RWPE2 (cell line): ENCODE data around the gene BRD4.

Experiments
- ATAC-seq: fragments of 200-7000 bp; cut with Tn5 transposase; 3 replicates; pipeline ENCODE4 v1.9.1; 2021; ENCODE audit warnings: low read depth
- DNase-seq: peaks from one replicate; pipeline ENCODE4 v3.0.0-alpha.2; 2020; ENCODE audit warnings: low spot score
- H3K27ac ChIP-seq: fragments of 450-650 bp; 2 replicates; pipeline ENCODE4 v1.5.1; 2017; ENCODE audit warnings: mild to moderate bottlenecking; ENCODE audit not compliant: poor library complexity, severe bottlenecking
- H3K27me3 ChIP-seq: fragments of 250-450 bp; sonication (Bioruptor Pico); 2 replicates; pipeline ENCODE4 v1.5.1; 2021; ENCODE audit warnings: mild to moderate bottlenecking, moderate library complexity; ENCODE audit not compliant: insufficient read depth, poor library complexity, severe bottlenecking
- H3K36me3 ChIP-seq: fragments of 250-450 bp; sonication (Bioruptor Pico); 2 replicates; pipeline ENCODE4 v1.5.1; 2020; ENCODE audit warnings: low read depth, mild to moderate bottlenecking, moderate library complexity
- H3K4me1 ChIP-seq: fragments of 250-450 bp; sonication (Bioruptor Pico); 2 replicates; pipeline ENCODE4 v1.5.1; 2021; ENCODE audit warnings: mild to moderate bottlenecking, moderate library complexity; ENCODE audit not compliant: insufficient read depth, poor library complexity, severe bottlenecking
- H3K4me3 ChIP-seq: fragments of 250-450 bp; sonication (Bioruptor Pico); 2 replicates; pipeline ENCODE4 v1.5.1; 2021; ENCODE audit warnings: mild to moderate bottlenecking, moderate library complexity; ENCODE audit not compliant: severe bottlenecking
- H3K9me3 ChIP-seq: fragments of 250-450 bp; sonication (Bioruptor Pico); 2 replicates; pipeline ENCODE4 v1.5.1; 2021; ENCODE audit warnings: mild to moderate bottlenecking, moderate library complexity; ENCODE audit not compliant: severe bottlenecking
- TF ChIP-seq, protein P1 (sequence below): fragments of 450-650 bp; IDR thresholded peaks from one replicate; pipeline ENCODE4 v1.5.1; 2017; ENCODE audit warnings: mild to moderate bottlenecking, moderate library complexity; ENCODE audit not compliant: poor library complexity, severe bottlenecking

The BRD4 gene

DNA sequence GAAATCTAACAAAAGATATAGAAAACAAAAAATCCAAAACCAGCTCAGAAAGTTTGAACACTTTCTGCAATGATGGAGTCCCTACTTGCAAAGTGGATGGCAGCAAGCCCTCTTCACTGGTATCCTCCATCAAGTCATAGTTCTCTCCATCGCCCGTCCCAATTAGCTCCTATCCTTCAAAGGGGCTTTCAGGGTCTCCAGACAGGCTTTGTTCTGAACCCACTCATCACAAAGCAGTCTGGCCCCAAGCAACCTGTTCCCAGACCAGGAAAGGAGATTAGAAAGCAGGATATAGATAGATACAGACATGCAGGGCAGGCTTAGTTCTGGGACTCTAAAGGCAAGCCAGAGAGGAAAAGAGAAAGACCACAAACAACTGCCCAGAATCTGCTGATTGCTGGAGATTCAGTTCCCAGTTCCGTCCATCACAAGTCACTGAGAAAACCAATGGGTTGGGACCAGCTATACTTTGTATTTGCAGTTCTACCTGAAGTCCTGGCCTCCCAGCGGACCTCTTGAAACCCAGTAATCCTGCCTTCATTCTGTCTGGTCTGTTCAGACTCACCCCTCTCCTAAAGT lies 52.9 kb downstream of the BRD4 start:
- TF ChIP-seq, protein P1, sequence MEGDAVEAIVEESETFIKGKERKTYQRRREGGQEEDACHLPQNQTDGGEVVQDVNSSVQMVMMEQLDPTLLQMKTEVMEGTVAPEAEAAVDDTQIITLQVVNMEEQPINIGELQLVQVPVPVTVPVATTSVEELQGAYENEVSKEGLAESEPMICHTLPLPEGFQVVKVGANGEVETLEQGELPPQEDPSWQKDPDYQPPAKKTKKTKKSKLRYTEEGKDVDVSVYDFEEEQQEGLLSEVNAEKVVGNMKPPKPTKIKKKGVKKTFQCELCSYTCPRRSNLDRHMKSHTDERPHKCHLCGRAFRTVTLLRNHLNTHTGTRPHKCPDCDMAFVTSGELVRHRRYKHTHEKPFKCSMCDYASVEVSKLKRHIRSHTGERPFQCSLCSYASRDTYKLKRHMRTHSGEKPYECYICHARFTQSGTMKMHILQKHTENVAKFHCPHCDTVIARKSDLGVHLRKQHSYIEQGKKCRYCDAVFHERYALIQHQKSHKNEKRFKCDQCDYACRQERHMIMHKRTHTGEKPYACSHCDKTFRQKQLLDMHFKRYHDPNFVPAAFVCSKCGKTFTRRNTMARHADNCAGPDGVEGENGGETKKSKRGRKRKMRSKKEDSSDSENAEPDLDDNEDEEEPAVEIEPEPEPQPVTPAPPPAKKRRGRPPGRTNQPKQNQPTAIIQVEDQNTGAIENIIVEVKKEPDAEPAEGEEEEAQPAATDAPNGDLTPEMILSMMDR = no peak
- H3K9me3 ChIP-seq = no peaks in the 10 kb centered on the region
- peaks cover 68% of the 10 kb centered on the region for H3K4me1 ChIP-seq
- H3K36me3 ChIP-seq = peaks cover 11% of the 10 kb centered on the region
- H3K27ac ChIP-seq = peak overlapping the region; percentile 49
- no peak overlapping the region for H3K4me3 ChIP-seq
- DNase-seq (no peak), ATAC-seq (no peak)
- H3K27me3 ChIP-seq = no peaks in the 10 kb centered on the region

DNA sequence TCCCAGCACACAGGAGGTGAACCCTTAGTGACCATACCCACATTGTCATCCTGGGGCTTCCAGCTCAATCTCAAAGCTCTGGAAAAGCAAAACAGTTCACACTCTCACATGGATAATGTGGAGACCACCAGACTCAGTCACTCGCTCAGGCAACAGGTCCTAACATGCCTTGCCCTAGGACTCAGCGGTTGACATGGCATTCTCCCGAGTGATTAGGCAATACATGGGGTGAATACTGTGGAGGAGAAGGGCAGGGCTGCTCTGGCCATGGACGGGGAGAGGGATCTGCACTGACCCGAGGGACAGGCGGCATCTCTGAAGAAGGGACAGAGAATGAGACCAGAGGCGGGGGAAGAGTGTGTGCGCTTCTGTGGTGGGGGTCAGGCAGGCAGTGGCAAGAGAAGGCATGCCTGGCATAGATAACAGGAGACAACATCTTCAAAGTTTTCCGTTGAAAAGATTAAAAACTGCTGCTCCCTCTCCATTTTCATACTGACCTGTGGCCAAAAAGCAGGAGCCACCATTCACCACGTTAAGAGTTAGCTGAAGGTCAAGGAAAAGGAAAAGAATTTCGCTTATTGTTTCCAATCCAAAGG lies 55.6 kb downstream of the BRD4 start:
- H3K36me3 ChIP-seq = peaks cover 34% of the 10 kb centered on the region
- peak; percentile 70 for ATAC-seq
- TF ChIP-seq, protein P1 = no peak
- no peaks in the 10 kb centered on the region for H3K9me3 ChIP-seq
- DNase-seq = no peak
- H3K27ac ChIP-seq = peak overlapping the region; percentile 17
- H3K27me3 ChIP-seq = no peaks in the 10 kb centered on the region
- H3K4me1 ChIP-seq = peaks cover 41% of the 10 kb centered on the region
- H3K4me3 ChIP-seq = no peak overlapping the region

DNA sequence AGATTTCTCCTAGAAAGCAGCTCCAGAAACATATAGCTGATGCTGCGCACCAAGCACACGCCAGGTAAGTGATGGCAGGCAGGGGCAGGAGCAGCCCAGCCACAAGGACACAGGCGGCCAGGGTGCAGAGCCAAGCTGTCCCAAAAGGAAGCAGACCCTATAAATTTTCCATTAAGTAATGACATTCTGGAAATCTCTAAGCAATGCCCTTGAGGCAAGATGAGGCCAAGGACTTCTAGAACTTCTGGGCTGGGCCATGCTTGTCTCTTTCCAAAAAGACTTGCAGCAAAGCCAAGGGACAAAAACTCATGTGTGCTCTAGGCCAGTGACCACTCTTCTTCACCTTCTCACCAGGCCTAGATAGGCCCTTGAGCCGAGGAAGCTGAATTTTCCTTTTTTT lies 57.9 kb downstream of the BRD4 start:
- H3K27ac ChIP-seq = no peak overlapping the region
- no peak for ATAC-seq
- H3K27me3 ChIP-seq = no peaks in the 10 kb centered on the region
- TF ChIP-seq, protein P1 = no peak
- H3K4me3 ChIP-seq = no peak overlapping the region
- H3K36me3 ChIP-seq = peaks cover 56% of the 10 kb centered on the region
- no peak for DNase-seq
- peaks cover 19% of the 10 kb centered on the region for H3K4me1 ChIP-seq
- no peaks in the 10 kb centered on the region for H3K9me3 ChIP-seq

DNA sequence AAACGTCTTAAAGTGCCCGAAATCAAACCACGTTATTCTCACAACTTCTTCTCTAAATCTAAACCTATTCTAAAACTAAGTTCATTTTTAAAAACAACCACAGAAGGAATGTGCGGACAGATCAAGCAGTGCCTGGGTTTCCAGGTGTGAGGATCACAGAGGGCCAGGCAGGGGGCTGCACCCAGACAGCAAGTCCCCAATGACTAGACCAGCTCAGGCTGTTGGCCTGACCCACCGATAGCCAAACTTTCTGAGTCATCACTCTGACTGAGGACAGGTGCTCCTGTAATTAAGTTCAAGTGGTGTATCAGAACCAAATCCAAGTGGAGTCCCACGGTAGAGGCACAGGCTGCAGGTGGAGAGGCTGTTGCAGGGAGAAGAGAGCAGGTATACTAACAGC lies 62.5 kb downstream of the BRD4 start:
- ATAC-seq (no peak), DNase-seq (no peak)
- Histone ChIP-seq H3K9me3 (no peaks in the 10 kb centered on the region), H3K4me3 (no peak overlapping the region), H3K27ac (no peak overlapping the region), H3K4me1 (no peaks in the 10 kb centered on the region), H3K36me3 (peaks cover 90% of the 10 kb centered on the region), H3K27me3 (no peaks in the 10 kb centered on the region)
- TF ChIP-seq, protein P1 = no peak

DNA sequence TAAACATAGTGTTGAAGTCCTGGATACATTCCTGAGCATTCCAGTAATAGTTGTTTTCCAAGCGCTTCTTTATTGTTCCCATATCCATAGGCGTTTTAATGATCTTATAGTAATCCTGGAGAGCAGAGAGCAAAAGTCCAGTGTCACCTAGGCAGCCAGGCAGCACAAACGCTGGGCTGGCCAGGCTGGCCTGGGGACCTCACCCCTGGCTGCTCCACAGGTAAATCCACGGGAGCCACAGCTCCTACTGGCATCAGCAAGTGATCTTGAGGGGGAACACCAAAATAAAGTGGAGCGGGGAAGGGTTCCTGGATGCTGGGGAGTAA lies 63.4 kb downstream of the BRD4 start:
- ATAC-seq (no peak), DNase-seq (no peak)
- TF ChIP-seq, protein P1 = no peak
- Histone ChIP-seq H3K27me3 (no peaks in the 10 kb centered on the region), H3K9me3 (no peaks in the 10 kb centered on the region), H3K36me3 (peaks cover 97% of the 10 kb centered on the region), H3K4me1 (no peaks in the 10 kb centered on the region), H3K4me3 (no peak overlapping the region), H3K27ac (no peak overlapping the region)
